T47D (cell line): Measurements from ENCODE around the gene PHF19.

Experiments used
- DNase-seq, 2 experiments: peaks; one replicate each; pipeline versions ENCODE4 v3.0.0 to v3.0.0-alpha.2; 2011 to 2012; ENCODE audit warnings: low read depth in 1 of 2, low spot score in 1 of 2
- JUND ChIP-seq: IDR thresholded peaks from 2 replicates; pipeline ENCODE4 v1.6.1; 2012; ENCODE audit warnings: low read depth
- in situ Hi-C: cut with HindIII; loops from 2 replicates; pipeline ENCODE4 v1.10.0; 2016; ENCODE audit warnings: low sequenced_read_pairs, low pct_unique_long_range_greater_than_20kb

Gene PHF19

DNA sequence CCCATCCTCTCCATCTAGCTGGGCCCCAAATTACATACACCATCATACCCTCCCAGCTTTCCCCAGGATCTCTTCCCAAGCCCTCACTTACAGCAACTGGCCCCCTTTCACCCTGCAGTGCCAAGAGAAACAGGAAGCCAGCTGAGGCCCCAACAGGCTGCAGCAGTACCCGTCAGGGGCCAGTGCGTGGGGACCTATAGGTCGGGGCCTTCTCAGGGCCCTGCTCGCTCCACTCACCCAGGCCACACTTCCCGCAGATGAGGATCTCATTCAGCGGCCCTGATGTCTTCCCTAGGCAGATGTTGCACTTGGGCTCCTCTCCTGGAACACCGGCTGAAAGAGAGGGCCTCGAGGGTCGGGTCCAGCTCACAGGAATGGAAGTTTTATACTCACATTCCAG lies 6.8 kb downstream of the PHF19 start:
- TF ChIP-seq JUND: no peak
- in situ Hi-C loops: no loop called here
- DNase-seq: no peak

DNA sequence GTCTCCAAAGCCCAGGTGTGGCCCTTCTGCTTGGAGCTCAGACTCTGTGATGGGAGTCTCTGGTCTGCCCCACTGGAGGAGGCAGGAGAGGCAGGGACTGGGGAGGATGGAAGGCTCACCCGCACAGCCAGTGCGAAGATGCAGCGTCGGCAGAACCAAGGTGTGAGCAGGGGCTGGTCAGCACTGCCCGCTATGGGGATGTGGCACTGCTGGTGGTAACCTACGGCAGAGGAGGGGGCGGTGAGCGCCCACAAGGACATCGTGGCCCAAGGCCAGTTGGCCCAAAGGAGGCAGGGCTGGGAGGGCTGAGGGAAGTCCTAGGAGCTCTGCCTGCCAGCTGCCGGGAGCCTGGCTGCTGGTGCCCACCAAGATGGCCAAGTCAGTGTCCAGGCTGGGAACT lies 7.3 kb downstream of the PHF19 start:
- no peak for DNase-seq
- in situ Hi-C loops: no loop called here
- no peak for TF ChIP-seq JUND

GRCh38 chr9:120869360-120869687 lies 7.7 kb downstream of the PHF19 start:
- no peak for TF ChIP-seq JUND
- DNase-seq: no peak
- in situ Hi-C loops: no loop called here

- in situ Hi-C loops: no loop called here
- DNase-seq: peak; percentile 95 to 99
- no peak for TF ChIP-seq JUND
These were observed 8.2 kb downstream of the PHF19 start for GRCh38 chr9:120868676-120869359.

DNA sequence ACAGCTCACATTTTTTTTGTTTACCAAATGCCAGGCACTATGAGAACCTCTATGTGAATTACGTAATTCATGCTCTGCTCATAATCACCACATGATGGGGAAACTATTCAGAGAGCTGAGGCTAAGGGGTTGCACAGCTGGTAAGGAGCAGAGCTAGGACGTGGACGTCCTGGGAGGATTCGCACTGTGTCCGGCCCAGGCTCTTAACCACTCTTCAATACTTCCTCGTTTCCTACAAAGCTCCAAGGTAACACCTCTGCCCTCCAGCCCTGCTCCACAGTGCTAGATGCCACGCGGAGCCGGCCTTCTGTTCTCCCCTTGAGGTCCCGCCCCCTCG lies 8.7 kb downstream of the PHF19 start:
- in situ Hi-C loops: no loop called here
- TF ChIP-seq JUND: no peak
- no peak for DNase-seq

- in situ Hi-C loops: no loop called here
- no peak for DNase-seq
- no peak for TF ChIP-seq JUND
These were observed 9.2 kb downstream of the PHF19 start for GRCh38 chr9:120867676-120868338.

GRCh38 chr9:120866651-120867050 lies 10.3 kb downstream of the PHF19 start:
- no peak for TF ChIP-seq JUND
- in situ Hi-C loops: no loop called here
- DNase-seq: no peak

- in situ Hi-C loops: no loop called here
- DNase-seq: no peak
- no peak for TF ChIP-seq JUND
These were observed 11.2 kb downstream of the PHF19 start for GRCh38 chr9:120865809-120866208.

- no peak for TF ChIP-seq JUND
- in situ Hi-C loops: no loop called here
- DNase-seq: no peak
These were observed 11.8 kb downstream of the PHF19 start for GRCh38 chr9:120865176-120865575.

DNA sequence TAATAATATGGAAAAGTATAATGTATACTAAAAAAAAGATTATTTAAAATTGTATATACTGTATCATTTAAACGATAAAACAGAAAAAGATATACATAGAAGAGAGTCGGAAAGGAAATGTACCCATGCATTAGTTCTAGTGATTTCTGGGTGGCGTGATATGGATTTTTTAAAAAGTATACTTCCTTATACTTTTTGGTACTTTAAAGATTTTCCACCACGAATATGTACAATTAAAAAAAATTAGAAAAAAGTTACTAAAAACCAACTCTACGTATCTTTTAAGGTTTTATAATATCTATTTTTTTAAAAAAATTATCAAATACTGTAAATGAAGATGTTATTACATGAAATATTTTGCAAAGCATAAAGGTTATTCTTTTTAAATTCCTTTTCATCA lies 12.3 kb downstream of the PHF19 start:
- TF ChIP-seq JUND: no peak
- no peak for DNase-seq
- in situ Hi-C loops: no loop called here

- DNase-seq: no peak
- no peak for TF ChIP-seq JUND
- in situ Hi-C loops: no loop called here
These were observed 13.2 kb downstream of the PHF19 start for GRCh38 chr9:120863833-120864232.

GRCh38 chr9:120862452-120862851 lies 14.5 kb downstream of the PHF19 start:
- in situ Hi-C loops: no loop called here
- no peak for DNase-seq
- TF ChIP-seq JUND: no peak

DNA sequence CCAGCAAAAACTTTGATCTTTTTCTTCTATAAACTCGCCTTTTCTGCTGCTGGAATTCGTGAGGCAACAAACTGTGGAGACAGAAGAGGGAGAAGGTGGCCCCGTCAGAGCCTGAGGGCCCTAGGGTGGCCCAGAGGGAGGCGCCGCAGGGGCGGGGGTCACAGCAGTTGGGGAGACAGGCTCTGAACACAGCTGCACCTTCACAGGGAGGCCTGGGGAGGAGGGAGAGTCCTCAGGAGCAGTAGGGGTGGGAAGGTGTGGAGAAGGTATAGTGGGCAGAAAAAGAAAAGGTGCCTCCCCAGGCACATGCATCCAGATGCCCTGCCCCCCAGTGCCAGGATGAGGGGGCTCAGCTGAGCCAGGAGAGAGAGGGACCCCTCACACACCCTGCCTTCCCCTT lies 15.1 kb downstream of the PHF19 start:
- no peak for TF ChIP-seq JUND
- no peak for DNase-seq
- in situ Hi-C loops: no loop called here

- in situ Hi-C loops: no loop called here
- DNase-seq: no peak
- TF ChIP-seq JUND: no peak
These were observed 16.9 kb downstream of the PHF19 start for GRCh38 chr9:120860083-120860482.
